ENCODE results near the gene PTPRJ. TPM values are rescaled to one million over a fixed set of nuclear protein-coding genes. Genes with fewer than 3 reads are reported as not detected.

Gene PTPRJ
- total and polyA plus RNA-seq, 7 donors = 0.32 to 12.4 (median 4.1) TPM

- ATAC-seq = no peak
- H3K27me3 ChIP-seq (ENCODE audit: insufficient read depth in 3 of 3, low read length in 2 of 3) = no peaks in the 10 kb centered on the region
- TF ChIP-seq, protein P1, sequence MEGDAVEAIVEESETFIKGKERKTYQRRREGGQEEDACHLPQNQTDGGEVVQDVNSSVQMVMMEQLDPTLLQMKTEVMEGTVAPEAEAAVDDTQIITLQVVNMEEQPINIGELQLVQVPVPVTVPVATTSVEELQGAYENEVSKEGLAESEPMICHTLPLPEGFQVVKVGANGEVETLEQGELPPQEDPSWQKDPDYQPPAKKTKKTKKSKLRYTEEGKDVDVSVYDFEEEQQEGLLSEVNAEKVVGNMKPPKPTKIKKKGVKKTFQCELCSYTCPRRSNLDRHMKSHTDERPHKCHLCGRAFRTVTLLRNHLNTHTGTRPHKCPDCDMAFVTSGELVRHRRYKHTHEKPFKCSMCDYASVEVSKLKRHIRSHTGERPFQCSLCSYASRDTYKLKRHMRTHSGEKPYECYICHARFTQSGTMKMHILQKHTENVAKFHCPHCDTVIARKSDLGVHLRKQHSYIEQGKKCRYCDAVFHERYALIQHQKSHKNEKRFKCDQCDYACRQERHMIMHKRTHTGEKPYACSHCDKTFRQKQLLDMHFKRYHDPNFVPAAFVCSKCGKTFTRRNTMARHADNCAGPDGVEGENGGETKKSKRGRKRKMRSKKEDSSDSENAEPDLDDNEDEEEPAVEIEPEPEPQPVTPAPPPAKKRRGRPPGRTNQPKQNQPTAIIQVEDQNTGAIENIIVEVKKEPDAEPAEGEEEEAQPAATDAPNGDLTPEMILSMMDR (IDR thresholded peaks at IDR 0.05) = no peak
- peaks cover 0 to 9% of the 10 kb centered on the region in 2 donors for H3K36me3 ChIP-seq (ENCODE audit: insufficient read depth in 1 of 2, low read depth in 1 of 2)
- no peak for DNase-seq
- intact Hi-C loops (cut with DNase I) = no loop called here
- no peak overlapping the region for H3K27ac ChIP-seq
- H3K4me1 ChIP-seq = no peaks in the 10 kb centered on the region
- H3K9me3 ChIP-seq = no peaks in the 10 kb centered on the region
- WGBS, 3 donors = 86 to 91% (median 89%) methylated on average over 7 of the region's 7 CpGs
- H3K4me3 ChIP-seq = no peak overlapping the region
These were observed 142.3 kb downstream of the PTPRJ start for GRCh38 chr11:48122656-48123055.

GRCh38 chr11:48123254-48123875 is 143.0 kb downstream of the PTPRJ start:
- H3K27me3 ChIP-seq (ENCODE audit: insufficient read depth in 3 of 3, low read length in 2 of 3) = no peaks in the 10 kb centered on the region
- ATAC-seq (no peak), DNase-seq (no peak)
- no peak overlapping the region for H3K27ac ChIP-seq
- TF ChIP-seq, protein P1 (IDR thresholded peaks at IDR 0.05) = no peak
- H3K9me3 ChIP-seq = no peaks in the 10 kb centered on the region
- H3K36me3 ChIP-seq (ENCODE audit: insufficient read depth in 1 of 2, low read depth in 1 of 2) = peaks cover 0 to 15% of the 10 kb centered on the region in 2 donors
- no peak overlapping the region for H3K4me3 ChIP-seq
- H3K4me1 ChIP-seq = no peaks in the 10 kb centered on the region
- intact Hi-C loops (cut with DNase I) = no loop called here
- WGBS, 3 donors = 88 to 90% (median 88%) methylated on average over 8 of the region's 8 CpGs

- Histone ChIP-seq H3K4me1 (no peaks in the 10 kb centered on the region), H3K36me3 (ENCODE audit: insufficient read depth in 1 of 2, low read depth in 1 of 2) (peaks cover 0 to 15% of the 10 kb centered on the region in 2 donors), H3K27ac (no peak overlapping the region), H3K4me3 (no peak overlapping the region), H3K9me3 (no peaks in the 10 kb centered on the region), H3K27me3 (ENCODE audit: insufficient read depth in 3 of 3, low read length in 2 of 3) (no peaks in the 10 kb centered on the region)
- no peak for ATAC-seq
- WGBS, 3 donors = 78 to 85% (median 80%) methylated on average over 6 of the region's 6 CpGs
- no peak for DNase-seq
- TF ChIP-seq, protein P1 (IDR thresholded peaks at IDR 0.05) = no peak
- intact Hi-C loops (cut with DNase I) = no loop called here
These were observed 143.8 kb downstream of the PTPRJ start for GRCh38 chr11:48123934-48124755.

DNA sequence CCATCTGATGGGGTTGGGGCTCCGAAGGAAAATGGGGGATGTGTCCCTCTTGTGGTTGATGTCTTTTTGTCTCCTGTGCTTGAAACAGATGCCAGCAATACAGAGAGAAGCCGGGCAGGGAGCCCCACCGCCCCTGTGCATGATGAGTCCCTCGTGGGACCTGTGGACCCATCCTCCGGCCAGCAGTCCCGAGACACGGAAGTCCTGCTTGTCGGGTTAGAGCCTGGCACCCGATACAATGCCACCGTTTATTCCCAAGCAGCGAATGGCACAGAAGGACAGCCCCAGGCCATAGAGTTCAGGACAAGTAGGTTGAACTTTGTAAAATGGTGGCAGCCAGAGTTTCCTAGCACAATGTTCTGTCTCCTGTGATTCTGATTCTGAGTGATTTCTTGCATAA is 144.5 kb downstream of the PTPRJ start:
- no peaks in the 10 kb centered on the region for H3K9me3 ChIP-seq
- H3K27me3 ChIP-seq (ENCODE audit: insufficient read depth in 3 of 3, low read length in 2 of 3) = no peaks in the 10 kb centered on the region
- H3K36me3 ChIP-seq (ENCODE audit: insufficient read depth in 1 of 2, low read depth in 1 of 2) = peaks cover 0 to 15% of the 10 kb centered on the region in 2 donors
- TF ChIP-seq, protein P1 (IDR thresholded peaks at IDR 0.05) = no peak
- intact Hi-C loops (cut with DNase I) = no loop called here
- no peaks in the 10 kb centered on the region for H3K4me1 ChIP-seq
- ATAC-seq (no peak), DNase-seq (no peak)
- H3K4me3 ChIP-seq = no peak overlapping the region
- no peak overlapping the region for H3K27ac ChIP-seq
- 86 to 92% (median 91%) methylated on average over 11 of the region's 11 CpGs for WGBS, 3 donors
